ENCODE data around the gene DLX5.

DLX5 gene

GRCh38 chr7:97014145-97014750 is 10.4 kb downstream of the DLX5 start:
- H3K9me3 Mint-ChIP-seq: no peaks in the 10 kb centered on the region
- no peak for DNase-seq
- peaks cover 98% of the 10 kb centered on the region for H3K27me3 Mint-ChIP-seq
- H3K27ac Mint-ChIP-seq: no peak overlapping the region
- H3K36me3 Mint-ChIP-seq: peaks cover 2% of the 10 kb centered on the region
- H3K4me3 Mint-ChIP-seq: no peak overlapping the region
- CTCF ChIA-PET: no interaction called here
- no peaks in the 10 kb centered on the region for H3K4me1 Mint-ChIP-seq

DNA sequence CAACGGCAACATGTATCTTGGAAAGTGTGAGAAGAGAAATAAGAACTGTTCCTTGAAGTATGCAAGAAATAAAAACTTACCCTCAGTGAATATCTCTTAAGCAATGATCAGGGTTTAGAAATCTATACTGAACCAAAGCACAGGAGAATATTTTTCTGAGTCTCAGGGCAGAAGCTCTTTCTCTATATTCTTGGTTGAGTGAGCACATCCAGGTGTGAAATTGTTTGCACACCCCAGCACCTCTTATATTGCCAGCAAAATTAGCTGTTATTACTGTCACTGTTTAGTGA is 10.8 kb downstream of the DLX5 start:
- CTCF ChIA-PET: no interaction called here
- Mint-ChIP-seq H3K4me3 (no peak overlapping the region), H3K9me3 (no peaks in the 10 kb centered on the region), H3K27me3 (peaks cover 94% of the 10 kb centered on the region), H3K27ac (no peak overlapping the region), H3K36me3 (peaks cover 2% of the 10 kb centered on the region), H3K4me1 (no peaks in the 10 kb centered on the region)
- DNase-seq: no peak

- H3K27ac Mint-ChIP-seq: no peak overlapping the region
- no peaks in the 10 kb centered on the region for H3K4me1 Mint-ChIP-seq
- H3K36me3 Mint-ChIP-seq: peaks cover 2% of the 10 kb centered on the region
- H3K27me3 Mint-ChIP-seq: peaks cover 94% of the 10 kb centered on the region
- H3K9me3 Mint-ChIP-seq: no peaks in the 10 kb centered on the region
- DNase-seq: no peak
- no peak overlapping the region for H3K4me3 Mint-ChIP-seq
- CTCF ChIA-PET: no interaction called here
Observed at GRCh38 chr7:97013134-97013844, 11.3 kb downstream of the DLX5 start.

- peaks cover 2% of the 10 kb centered on the region for H3K36me3 Mint-ChIP-seq
- peaks cover 94% of the 10 kb centered on the region for H3K27me3 Mint-ChIP-seq
Observed at GRCh38 chr7:97012365-97013133, 12.1 kb downstream of the DLX5 start.

DNA sequence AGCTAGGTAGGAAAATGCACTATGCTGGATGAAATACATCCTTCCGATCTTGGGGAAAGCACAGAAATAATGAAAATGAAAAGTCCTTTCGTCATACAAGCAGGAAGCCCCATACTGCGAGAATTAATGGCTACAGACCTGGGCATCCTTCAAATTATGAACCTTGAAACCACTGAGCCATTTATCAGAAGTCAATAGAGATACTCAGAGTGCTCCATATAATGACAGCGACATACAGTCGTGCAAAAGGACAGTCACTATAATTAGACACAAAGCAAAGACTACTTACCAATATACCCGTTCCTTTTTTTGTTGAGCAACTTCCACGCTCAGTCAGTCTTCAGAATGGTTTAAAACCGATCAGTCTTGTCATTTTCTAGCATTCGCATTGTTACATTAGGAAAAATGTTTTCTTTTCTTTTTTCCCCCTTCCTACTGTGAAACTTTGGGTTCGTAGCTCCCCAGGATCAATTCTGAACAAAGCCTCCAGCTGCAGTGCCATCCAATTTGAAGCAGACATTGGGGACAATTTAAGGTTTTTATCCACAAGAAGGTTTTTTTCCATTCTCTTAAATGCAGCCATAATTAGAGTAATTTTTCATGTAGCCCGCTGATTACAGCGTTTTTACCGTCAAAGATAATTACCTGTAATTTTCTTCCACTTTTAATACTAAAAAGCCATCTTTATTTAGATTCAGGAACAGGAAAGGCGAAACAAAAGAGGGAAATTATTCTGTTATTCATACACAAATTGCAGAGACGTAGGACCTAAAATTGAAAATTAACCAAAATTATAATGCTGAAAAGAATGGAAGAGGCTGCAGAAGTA is 12.9 kb downstream of the DLX5 start:
- Mint-ChIP-seq H3K27me3 (peaks cover 94% of the 10 kb centered on the region), H3K27ac (no peak overlapping the region), H3K36me3 (peaks cover 1% of the 10 kb centered on the region), H3K9me3 (no peaks in the 10 kb centered on the region), H3K4me3 (no peak overlapping the region), H3K4me1 (peaks cover 2% of the 10 kb centered on the region)
- no peak for DNase-seq
- CTCF ChIA-PET: interaction anchor here (1.0 kb wide), 1 partner anchor 16 kb away, joined by 3 read pairs; no protein-coding TSS in a partner anchor

More at GRCh38 chr7:97012365-97013133, 12.1 kb downstream of the DLX5 start:
- no peak for DNase-seq
- H3K4me1 Mint-ChIP-seq: no peaks in the 10 kb centered on the region
- no peaks in the 10 kb centered on the region for H3K9me3 Mint-ChIP-seq
- CTCF ChIA-PET: interaction anchor here (1.0 kb wide), 1 partner anchor 15 kb away, joined by 3 read pairs; no protein-coding TSS in a partner anchor
- no peak overlapping the region for H3K27ac Mint-ChIP-seq
- H3K4me3 Mint-ChIP-seq: no peak overlapping the region

- no peak for DNase-seq
- CTCF ChIA-PET: no interaction called here
- H3K9me3 Mint-ChIP-seq: no peaks in the 10 kb centered on the region
- H3K4me1 Mint-ChIP-seq: peaks cover 5% of the 10 kb centered on the region
- H3K36me3 Mint-ChIP-seq: peaks cover 1% of the 10 kb centered on the region
- no peak overlapping the region for H3K27ac Mint-ChIP-seq
- H3K4me3 Mint-ChIP-seq: no peak overlapping the region
- peaks cover 94% of the 10 kb centered on the region for H3K27me3 Mint-ChIP-seq
Observed at GRCh38 chr7:97011104-97011503, 13.5 kb downstream of the DLX5 start.

DNA sequence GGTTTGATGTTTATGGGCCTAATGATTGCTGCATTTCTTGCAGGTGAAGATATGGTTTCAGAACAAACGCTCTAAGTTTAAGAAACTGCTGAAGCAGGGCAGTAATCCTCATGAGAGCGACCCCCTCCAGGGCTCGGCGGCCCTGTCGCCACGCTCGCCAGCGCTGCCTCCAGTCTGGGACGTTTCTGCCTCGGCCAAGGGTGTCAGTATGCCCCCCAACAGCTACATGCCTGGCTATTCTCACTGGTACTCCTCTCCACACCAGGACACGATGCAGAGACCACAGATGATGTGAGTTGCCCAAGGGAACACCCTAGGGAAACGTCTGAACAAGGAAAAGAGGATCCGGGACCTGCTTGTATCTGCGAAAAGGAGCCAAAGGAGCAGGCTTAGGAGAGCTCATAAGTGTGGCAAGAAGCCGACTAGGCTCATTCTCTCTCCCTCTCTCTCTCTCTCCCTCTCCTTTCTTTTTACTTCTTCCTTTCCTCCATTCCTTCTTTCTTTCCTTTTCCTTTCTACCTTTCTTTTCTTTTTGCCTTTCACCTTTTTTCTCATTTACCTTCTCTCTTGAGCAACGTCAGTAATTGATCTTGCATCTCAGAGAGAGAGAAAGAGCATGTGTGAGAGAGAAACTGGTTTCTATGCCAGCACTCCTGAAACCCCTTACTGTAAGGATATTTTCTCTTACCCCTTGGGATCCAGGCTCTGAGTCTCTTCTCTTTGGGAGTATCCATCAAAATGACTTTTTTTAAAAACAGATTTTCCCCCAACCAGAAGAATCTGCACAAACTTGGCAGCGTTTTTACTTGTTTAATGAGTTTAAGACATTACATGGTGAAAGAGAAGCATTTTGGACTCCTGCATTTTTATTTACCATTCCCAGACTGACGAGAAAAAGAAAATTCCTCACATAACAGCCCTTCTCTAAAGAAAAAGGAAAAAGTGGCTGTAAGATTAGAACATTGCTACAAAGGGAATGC is 14.6 kb downstream of the DLX5 start:
- peaks cover 1% of the 10 kb centered on the region for H3K36me3 Mint-ChIP-seq
- DNase-seq: no peak
- no peak overlapping the region for H3K27ac Mint-ChIP-seq
- H3K4me1 Mint-ChIP-seq: peaks cover 9% of the 10 kb centered on the region
- peaks cover 94% of the 10 kb centered on the region for H3K27me3 Mint-ChIP-seq
- no peaks in the 10 kb centered on the region for H3K9me3 Mint-ChIP-seq
- CTCF ChIA-PET: interaction anchor here (1.5 to 2.7 kb wide), 2 partner anchors 10 to 17 kb away, joined by 5 to 9 read pairs; no protein-coding TSS in a partner anchor
- H3K4me3 Mint-ChIP-seq: no peak overlapping the region

DNA sequence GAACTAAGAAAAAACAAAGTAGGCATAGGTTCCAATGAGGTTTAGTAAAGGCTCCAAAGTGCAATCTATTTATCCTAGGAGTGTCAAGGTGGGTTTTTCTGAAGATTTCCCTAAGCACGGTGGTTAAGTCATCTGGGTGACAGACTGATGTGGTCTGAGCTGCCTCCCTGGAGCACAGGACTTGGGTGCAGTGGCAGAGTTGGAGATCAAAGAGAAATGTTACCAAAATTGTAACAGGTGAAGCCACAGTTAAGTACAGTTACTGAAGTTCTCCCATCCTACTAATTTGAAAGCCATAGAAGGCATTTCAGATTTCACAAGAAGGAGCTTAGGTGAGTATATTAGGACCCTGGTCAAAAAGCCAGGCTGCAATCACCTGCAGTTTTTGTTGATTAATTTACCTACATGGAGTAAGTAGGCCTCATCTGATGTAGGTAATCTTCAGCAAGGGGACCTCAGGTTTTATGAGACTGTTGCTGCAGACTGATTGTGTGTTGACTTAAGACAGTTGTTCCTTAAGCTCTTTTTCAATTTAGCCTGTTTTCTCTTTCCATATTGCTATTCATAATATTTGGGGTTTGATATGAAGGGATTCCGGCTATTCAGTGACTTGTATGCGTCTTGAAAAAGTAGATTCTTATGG is 16.2 kb downstream of the DLX5 start:
- Mint-ChIP-seq H3K4me3 (no peak overlapping the region), H3K36me3 (peaks cover 1% of the 10 kb centered on the region), H3K27ac (peak overlapping the region; percentile 45), H3K9me3 (no peaks in the 10 kb centered on the region), H3K27me3 (peaks cover 94% of the 10 kb centered on the region), H3K4me1 (peaks cover 12% of the 10 kb centered on the region)
- no peak for DNase-seq
- CTCF ChIA-PET: interaction anchor here (0.7 to 2.7 kb wide), 3 partner anchors 8 to 20 kb away, joined by 3 to 9 read pairs (median 5); no protein-coding TSS in a partner anchor

- H3K27me3 Mint-ChIP-seq: peaks cover 94% of the 10 kb centered on the region
- H3K36me3 Mint-ChIP-seq: peaks cover 4% of the 10 kb centered on the region
- DNase-seq: no peak
- no peak overlapping the region for H3K27ac Mint-ChIP-seq
- no peaks in the 10 kb centered on the region for H3K9me3 Mint-ChIP-seq
- H3K4me3 Mint-ChIP-seq: no peak overlapping the region
- peaks cover 12% of the 10 kb centered on the region for H3K4me1 Mint-ChIP-seq
- CTCF ChIA-PET: interaction anchor here (0.7 to 1.3 kb wide), 2 partner anchors 14 to 17 kb away, joined by 3 read pairs; no protein-coding TSS in a partner anchor
Observed at GRCh38 chr7:97007583-97007861, 17.1 kb downstream of the DLX5 start.

DNA sequence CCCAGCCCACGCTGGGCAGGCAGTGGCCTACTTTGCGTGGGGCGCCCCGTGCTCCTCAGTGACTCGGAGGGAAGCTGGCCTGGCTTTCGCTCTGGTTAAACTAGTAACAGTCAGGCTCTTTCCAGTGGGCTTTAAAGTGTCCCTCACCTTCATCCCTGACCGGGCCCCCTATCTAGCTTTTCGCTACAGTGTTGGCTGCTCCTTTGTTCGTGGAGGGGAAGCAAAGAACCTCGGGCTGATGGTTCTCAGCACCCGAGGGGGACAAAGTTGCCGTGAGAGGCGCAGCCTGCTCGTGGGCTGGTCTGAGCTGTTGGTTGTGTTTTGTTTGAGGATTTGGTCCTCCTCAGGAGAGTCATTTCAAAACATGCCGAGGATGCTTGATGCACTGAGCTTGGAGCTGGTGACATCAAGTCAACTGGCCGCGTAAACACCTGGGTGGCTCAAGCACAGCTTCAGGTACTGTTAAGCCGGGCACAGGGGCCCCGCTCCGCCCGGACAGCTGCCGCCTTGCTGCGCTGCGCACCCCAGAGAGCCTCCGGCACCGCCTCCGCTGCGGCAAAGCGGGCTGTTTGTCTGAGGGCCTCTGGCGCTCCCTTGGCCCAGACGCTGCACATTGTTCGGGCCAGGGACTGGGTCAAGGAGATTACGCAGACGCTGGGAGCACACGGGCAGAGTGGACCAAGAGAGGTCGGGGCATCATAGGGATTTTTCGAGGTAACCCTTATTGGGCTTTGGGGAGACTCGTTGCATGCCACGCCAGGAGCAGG is 17.6 kb downstream of the DLX5 start:
- peaks cover 12% of the 10 kb centered on the region for H3K4me1 Mint-ChIP-seq
- peak overlapping the region; percentile 64 for H3K27ac Mint-ChIP-seq
- H3K36me3 Mint-ChIP-seq: peaks cover 4% of the 10 kb centered on the region

DNA sequence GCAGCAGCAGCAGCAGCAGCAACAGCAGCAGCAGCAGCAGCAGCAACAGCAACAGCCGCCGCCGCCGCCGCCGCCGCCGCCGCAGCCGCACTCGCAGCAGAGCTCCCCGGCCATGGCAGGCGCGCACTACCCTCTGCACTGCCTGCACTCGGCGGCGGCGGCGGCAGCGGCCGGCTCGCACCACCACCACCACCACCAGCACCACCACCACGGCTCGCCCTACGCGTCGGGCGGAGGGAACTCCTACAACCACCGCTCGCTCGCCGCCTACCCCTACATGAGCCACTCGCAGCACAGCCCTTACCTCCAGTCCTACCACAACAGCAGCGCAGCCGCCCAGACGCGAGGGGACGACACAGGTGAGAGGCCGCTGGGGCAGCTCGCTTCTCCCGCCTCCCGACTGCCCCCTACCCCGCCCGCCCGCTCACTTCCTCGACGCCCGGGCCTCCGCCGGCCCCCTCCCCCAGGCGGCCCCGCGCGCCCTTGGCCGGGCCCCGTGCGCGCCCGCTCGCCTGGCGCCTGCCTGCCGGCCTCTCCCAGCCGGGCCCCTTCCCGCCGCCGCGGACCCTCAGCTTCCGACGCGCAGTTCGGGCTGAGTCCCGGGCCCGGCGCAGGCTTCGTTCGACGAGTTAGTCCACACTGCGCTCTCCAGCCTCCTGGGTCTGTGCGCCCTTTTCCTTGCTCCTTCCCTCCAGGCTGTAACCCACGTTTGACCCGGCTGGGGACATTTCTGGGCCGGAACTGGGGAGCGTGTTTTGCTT is 18.4 kb downstream of the DLX5 start:
- Mint-ChIP-seq H3K36me3 (peaks cover 4% of the 10 kb centered on the region), H3K27me3 (peaks cover 95% of the 10 kb centered on the region), H3K27ac (peak overlapping the region; percentile 64), H3K4me1 (peaks cover 12% of the 10 kb centered on the region), H3K9me3 (no peaks in the 10 kb centered on the region), H3K4me3 (peak overlapping the region; percentile 58)
- CTCF ChIA-PET: interaction anchor here (1.3 kb wide), 1 partner anchor 16 kb away, joined by 3 read pairs; no protein-coding TSS in a partner anchor
- peak; percentile 53 for DNase-seq

More for the DNA sequence above, 17.6 kb downstream of the DLX5 start:
- Mint-ChIP-seq H3K27me3 (peaks cover 94% of the 10 kb centered on the region), H3K9me3 (no peaks in the 10 kb centered on the region), H3K4me3 (peak overlapping the region; percentile 58)
- DNase-seq: no peak
- CTCF ChIA-PET: interaction anchor here (0.7 to 1.3 kb wide), 2 partner anchors 15 to 17 kb away, joined by 3 read pairs; no protein-coding TSS in a partner anchor
